OCI-LY1 (cell line): ENCODE results near the gene NPIPB6.

Experiments
- EZH2 ChIP-seq: fragments of 200-600 bp; sonication (generic), shearing (Covaris generic); IDR thresholded peaks from 2 replicates; pipeline ENCODE4 v1.8.0; 2017; ENCODE audit warnings: borderline replicate concordance, mixed run types, mild to moderate bottlenecking, antibody characterized with exemption, low read length, moderate library complexity, mixed read lengths
- TF ChIP-seq, protein P1 (sequence below): fragments of 200-600 bp; sonication (generic), shearing (Covaris generic); IDR thresholded peaks from 2 replicates; pipeline ENCODE4 v1.5.1; 2017; ENCODE audit warnings: mild to moderate bottlenecking, antibody characterized with exemption, low read length, moderate library complexity, mixed read lengths

DNA sequence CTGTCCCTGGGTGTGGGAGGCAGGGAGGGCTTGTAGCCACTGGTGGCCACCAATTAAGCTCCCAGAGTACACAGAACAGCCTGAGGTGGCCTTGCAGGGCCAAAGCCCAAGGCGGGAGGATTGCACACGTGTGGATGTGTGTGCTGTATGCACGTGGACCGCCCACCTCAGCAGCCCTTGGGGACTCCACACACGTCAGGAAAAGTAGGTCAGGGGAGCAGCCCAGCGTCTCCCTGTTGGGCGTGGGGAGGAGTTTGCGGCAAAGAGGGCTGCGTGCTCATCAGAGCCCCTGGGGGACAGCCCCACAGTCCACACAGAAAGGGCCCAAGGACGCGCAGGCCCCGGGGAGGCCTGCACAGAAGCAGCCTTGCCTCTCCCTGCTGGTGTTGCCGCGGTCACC is 51.4 kb downstream of the NPIPB6 start:
- no peak for TF ChIP-seq EZH2
- TF ChIP-seq, protein P1, sequence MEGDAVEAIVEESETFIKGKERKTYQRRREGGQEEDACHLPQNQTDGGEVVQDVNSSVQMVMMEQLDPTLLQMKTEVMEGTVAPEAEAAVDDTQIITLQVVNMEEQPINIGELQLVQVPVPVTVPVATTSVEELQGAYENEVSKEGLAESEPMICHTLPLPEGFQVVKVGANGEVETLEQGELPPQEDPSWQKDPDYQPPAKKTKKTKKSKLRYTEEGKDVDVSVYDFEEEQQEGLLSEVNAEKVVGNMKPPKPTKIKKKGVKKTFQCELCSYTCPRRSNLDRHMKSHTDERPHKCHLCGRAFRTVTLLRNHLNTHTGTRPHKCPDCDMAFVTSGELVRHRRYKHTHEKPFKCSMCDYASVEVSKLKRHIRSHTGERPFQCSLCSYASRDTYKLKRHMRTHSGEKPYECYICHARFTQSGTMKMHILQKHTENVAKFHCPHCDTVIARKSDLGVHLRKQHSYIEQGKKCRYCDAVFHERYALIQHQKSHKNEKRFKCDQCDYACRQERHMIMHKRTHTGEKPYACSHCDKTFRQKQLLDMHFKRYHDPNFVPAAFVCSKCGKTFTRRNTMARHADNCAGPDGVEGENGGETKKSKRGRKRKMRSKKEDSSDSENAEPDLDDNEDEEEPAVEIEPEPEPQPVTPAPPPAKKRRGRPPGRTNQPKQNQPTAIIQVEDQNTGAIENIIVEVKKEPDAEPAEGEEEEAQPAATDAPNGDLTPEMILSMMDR: no peak
